HG03139 (cell line): ENCODE measurements around the gene RAD18.

Experiments
- ATAC-seq: cut with Tn5 transposase; IDR thresholded peaks from one replicate; pipeline ENCODE4 v1.9.1; 2021; ENCODE audit not compliant: unreplicated experiment

Gene RAD18, protein sequence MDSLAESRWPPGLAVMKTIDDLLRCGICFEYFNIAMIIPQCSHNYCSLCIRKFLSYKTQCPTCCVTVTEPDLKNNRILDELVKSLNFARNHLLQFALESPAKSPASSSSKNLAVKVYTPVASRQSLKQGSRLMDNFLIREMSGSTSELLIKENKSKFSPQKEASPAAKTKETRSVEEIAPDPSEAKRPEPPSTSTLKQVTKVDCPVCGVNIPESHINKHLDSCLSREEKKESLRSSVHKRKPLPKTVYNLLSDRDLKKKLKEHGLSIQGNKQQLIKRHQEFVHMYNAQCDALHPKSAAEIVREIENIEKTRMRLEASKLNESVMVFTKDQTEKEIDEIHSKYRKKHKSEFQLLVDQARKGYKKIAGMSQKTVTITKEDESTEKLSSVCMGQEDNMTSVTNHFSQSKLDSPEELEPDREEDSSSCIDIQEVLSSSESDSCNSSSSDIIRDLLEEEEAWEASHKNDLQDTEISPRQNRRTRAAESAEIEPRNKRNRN

DNA sequence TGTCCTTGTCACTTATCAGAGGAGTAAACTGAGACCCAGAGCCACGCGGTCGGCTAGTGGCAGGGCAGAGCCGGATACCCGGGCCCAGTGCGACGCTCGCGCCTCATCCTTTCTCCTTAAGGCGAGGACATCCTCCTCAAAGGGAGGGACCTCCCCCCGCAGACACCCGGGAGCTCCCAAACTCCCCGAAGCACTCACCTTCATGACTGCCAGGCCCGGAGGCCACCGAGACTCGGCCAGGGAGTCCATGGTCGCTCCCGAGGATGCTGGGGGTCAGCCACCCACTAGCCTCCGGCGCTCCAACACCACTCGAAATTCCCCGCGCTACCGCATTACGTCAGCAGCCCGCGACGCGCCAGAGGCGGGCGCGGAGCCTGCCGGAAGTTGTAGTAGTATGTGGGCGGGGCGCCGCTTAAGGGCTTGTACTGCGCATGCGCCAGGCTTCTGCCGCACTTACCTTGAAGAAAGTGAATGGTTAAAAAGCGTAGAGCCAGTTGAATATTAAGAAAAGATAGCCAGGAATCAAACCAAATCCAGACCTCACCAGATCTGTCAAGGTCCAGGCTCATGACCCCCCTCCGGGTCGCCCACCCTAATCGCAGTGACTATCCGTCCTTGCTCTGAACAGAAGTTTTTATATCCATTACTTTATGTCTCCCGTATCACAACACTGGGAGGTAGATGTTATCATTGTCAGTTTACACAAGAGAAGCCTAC, at the start of gene RAD18:
Gene RAD18, minus strand, starts transcription at position 336 of the 717 bp plus-strand sequence. Its CDS starts 87 bp downstream, at position 249.
- peak; percentile 86 for ATAC-seq

DNA sequence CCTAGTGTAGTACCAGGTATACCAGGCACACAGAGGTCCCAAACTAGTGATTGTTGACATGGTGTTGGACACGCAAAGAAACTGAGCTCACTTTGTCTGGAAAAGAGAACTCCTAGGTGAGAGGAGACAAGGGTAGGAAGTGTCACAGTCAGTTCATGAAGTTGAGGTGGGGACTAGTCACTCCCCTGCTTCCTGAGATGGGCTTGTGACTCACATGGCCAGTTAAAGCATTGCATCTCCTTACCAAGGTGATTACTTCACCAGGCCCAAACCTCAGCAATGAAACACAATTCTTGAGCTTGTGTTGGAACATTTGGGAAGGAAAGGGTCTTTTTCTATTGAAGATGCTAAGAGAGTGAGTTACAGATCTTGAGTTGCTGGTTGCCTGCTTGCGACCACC, 49.2 kb upstream of the RAD18 start:
- no peak for ATAC-seq

DNA sequence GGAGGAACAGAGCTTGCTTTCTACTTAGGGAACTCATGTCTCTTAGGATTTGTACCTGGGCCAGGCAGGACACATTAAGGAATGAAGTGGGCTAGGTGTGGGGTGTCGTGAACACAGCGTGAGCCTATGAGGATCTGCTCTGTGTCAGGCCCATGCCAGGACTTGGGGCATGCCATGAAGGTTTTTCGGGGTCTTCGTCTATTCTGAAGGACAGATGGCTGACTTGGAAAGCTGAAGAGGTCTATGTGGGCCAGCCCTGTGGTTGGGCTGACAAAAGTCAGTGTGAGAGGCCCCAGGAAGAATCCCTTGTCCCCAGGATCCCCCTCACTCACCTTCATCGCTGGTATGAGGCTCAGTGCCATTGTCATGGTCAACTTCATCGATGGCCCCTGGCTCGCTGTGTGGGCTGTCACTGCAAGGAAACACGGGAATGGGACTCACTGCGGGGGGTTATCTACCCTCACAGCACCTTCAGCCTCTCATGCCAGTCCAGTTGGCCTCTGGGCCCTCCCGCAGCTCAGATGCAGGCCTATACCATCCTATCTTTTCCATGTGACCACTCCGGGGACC, 46.8 kb upstream of the RAD18 start:
- no peak for ATAC-seq

DNA sequence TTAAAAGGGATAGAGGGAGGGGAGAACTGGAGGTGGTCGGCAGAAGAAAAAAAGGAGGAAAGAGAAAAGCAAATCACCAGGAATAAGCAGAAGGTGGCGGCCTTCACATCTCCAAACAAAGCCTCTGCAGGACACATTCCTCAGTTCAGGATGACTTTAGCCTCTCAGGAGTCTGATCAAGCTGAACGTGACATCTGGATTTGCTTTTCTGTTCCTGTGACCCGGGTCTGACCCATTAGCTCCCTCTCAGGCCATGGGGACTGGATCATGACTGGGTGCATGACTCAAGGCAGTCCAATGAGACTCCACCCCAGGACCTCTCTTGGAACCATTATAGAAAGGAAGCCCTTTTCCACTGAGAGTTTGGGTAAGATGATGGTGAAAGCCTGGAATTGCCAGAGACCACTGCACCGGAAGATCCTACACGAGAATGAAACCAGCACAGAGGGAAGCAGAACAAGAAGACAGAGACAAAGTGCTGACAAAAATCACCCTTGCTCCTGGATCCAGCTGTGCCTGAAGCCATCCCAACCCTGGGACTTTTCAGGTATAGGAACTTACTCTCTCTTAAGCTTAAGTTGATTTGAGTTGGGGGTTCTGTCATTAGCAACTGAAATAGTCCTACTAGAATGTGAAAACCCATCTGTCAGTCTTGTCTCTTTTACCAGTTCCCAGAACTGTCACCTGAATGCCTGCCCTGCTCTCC, 45.4 kb upstream of the RAD18 start:
- no peak for ATAC-seq

DNA sequence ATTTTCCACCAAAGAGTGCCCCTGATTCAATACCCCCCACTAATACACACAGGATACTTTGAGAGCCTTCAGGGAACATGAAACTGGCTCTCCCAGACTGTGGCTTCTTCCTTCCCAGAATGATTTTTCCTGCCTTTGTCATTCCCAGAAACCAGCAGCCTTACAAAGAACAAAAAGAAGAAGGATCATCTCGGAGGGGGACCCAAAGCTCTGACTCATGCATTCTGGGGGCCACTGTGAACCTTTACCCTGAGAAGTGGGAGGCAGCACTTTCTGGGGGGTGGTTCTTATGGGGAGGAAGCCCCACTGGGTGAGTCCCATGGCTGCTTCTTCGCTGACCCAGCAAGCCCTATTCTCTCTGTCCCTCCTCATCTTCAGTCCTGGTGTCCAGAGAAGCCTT, 44.7 kb upstream of the RAD18 start:
- ATAC-seq, result no peak

DNA sequence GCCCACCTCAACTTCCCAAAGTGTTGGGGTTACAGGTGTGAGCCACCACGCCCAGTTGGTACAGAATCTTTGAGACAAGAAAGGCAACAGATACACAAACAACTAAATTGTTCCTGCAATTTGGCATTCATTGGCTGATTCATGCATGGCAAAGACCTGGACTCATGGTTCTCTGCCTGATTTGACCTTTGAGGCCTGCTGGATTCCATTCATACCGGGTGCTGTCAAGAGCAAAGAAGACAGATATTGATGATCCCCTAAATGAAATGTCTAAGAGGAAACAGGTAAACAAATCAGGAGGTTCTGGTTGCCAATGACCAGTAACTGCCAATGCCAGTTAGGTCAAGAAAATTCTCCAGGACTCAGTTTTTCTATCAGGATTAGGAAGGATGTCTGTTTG, 43.9 kb upstream of the RAD18 start:
- ATAC-seq, result no peak

DNA sequence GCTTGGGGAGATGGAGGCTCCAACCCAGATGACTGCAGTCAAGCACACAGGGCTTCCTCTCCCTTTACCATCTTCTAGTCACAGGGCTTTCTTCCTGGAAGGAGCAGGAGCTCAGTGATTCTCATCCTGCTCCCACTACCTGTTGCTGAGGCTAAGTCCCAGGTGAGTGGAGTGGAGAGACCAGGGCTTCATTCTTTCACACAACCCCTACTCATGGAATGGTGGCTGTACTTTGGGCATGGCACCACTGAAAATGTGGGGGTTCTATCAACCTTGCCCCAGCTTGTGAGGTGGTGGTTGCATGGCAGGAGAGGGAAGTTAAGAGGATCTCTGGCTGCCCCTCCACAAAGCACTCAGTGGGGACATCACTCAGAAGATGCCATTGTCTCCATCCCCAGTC, 36.8 kb upstream of the RAD18 start:
- no peak for ATAC-seq

DNA sequence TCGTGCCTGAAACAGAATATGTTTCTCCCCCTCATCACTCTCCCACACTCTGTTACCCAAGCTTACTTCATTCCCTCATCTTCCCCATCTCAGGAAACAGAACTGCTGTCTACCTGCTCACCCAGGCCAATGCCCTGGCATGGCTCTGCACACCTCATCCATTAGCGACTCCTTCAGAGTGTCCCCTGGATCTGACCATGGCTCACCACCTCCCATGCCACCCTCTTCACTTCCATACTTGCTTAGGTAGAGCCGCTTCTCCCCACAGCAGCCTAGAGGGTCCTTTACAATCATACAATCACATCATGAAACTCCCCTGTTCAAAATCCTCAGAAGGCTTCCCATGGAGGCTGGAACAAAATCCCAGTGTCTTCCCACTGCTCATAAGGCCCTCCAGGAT, 33.9 kb upstream of the RAD18 start:
- no peak for ATAC-seq

DNA sequence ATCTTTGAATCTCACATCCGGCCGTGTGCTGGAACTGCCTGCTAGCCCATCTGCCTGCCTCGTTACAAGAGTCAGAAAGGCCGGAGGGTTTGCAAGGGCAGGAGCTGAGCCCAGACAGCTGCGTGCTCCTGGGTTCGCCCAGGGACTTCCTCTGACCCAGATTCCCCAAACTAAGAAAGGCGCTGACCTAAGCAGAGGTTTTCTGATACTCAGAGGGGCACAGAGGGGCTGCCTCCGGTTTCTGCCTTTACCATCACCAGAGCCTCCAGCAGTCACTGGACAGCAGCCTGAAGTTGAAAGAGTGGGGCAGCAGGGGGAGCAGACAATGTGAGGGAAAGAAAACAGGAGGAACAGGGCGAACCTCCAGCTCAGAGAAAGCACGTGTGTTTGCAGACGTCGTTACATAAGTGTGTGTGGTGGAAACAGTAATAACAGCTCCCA, 33.4 kb upstream of the RAD18 start:
- ATAC-seq, result no peak

DNA sequence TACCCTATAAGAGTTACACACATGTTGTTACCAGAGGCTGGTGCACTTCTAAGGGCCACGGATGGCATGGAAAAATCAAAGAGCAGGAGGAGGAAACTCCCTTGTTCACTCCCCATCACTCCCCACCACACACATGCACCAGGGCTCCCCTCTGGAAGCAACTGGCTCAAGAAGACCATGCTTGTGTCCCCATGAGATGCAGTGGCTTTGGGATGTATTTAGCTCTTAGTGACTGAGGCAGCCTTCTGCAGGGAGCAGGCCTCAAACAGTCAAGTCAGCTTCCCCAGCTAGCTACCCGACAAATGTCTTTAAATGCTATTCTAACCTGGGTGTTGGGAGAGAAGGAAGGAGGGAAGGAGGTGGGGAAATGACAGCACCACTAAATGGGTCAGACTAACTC, 32.9 kb upstream of the RAD18 start:
- no peak for ATAC-seq

DNA sequence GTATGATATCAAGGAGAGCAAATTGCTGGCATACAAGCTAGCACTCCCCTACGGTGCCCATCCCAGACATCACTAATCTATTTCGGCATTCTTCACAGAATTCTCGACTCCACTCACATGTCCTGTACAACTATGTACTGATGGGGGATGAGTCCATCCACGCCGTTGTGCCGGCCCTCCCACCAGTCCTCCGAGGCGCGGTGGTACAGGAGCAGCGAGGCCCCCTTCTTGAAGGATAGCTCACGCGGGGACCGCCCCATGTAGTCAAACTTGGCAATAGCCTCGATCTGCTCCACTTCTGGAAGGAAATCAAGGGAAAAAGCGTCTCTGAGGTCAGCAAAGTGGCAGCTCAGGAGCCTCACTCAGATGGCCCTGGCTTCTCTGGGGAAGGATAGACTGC, 31.0 kb upstream of the RAD18 start:
- no peak for ATAC-seq

DNA sequence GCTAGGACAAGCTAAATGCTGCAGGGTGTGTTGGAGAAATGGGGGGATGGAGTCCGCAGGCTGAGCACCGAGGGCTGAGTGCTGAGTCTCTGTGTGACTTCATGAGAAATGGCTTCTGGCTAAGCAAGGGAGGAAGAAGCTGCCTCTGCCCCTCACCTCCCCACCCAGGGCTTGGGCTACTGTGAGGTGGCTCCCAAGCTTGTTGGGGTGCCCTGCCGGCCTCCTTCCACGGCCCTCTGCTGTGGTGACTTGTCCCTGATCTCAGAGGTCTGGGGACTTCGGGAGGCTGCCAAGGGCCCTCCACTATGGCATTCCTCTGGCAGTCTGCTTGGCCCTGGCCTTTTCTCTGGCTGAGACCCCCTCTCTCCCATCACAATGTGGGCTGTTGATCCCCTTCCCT, 30.1 kb upstream of the RAD18 start:
- ATAC-seq, result no peak

DNA sequence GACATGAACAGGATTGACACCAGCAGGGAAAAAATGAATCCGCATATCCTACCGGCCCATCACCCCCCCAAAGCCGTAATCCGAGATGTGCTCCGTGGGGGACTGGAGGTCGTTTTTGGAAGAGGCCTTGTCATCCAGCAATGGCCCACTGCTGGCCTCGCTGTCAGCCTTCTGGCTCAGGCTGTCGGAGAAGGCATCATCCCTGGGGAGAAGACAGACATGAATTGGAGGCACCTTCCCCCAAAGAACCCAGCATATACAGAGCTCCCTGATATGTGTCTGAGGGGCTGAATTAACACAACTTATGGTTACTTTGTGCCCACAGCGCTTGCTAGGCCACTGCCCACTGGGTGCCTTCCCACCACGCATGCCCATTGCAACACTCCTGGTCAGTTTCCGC, 29.6 kb upstream of the RAD18 start:
- ATAC-seq, result no peak

DNA sequence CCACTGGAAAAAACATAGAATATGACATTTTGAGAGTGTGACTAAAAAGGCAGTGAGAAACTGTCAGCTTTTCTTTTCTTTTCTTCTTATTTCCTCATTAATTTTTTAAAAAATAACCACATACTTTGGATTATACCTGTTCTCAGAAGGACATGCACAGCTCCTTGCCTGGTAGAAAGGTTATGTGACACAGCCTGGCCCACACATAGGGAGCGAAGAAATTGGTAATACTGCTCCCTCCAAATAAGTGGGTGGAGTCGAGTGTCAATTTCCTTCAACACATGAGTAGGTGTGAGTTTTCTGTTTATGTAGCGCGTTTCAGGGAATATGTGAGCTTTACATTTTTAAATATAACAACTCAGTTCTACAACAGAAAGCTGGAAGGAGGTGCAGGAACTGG, 28.9 kb upstream of the RAD18 start:
- ATAC-seq, result no peak

DNA sequence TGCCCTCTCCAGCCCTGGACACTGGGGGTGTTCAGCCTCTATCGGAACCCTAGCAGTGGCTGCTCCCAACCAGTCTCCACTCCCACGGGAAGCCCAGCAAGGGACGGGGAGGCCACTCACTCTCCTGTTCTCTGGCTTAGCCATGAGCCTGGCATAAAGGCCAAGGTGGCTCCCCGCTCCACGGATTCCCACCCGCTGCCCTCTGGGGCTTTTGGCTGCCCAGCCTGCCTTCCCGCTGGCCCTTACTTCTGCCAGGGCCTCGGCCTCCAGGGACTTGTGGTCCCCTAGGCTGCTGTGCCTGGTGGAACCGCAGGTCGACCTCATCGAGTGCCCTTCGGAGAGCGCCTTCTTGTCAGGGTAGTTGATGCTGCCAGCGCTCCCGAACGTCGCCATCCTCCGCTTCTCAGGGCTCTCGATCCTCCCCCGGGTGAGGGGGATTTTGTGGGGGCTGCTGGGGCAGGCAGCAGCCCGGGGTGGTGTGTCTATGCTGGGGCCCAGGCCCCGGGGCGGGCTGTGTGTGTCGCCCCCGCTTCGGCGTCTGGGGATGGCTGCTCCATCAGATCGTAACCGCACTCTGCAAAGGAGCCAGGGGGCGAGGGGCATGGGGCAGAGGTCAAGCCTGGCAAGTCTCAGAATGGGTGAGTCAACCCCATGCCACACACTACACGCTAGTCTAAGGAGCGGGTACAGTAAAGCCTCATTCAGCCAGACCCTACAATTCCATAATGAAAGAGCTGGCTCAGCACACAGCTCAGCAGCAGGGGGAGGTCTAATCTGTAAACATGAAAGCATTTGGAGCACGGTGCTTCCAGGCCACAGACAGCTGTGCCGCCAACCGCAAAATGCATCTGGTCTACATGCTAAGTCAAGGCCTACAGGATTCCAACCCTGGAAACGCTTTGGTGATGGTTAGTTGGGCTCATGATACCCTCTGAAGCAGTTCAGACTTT, 27.3 kb upstream of the RAD18 start:
- no peak for ATAC-seq

DNA sequence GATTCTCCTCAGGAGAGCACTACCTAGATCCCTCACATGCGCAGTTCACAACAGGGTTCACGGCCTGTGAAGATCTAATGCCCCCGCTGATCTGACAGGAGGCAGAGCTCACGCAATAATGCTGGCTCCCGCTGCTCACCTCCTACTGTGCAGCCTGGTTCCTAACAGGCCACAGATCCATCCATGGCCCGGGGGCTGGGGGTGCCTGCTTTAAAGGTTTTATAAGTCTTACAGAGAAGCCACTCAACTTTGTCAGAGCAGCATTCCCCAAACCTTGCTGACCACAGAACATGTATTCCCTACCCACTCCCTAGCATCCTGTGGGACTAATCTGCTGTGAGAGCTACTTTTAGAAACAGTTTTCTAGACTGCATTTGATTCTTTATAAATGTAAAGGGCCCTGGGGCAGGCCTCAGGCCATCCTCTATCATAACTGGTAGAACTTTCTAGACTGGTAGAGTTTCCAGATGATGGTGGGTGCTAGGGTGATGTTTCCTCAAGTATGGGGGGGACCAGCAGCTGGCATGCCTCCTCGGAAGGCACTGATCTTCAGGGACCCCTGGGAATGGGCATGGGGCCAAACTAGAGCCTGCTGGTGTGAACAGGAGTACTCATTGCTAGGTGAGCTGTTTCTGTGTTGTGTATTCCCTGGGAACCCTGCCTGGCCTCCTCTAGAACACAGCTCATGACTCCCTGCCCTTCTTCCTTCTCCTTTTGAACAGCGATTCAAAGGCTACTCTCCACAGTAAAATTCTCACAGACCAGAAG, 25.7 kb upstream of the RAD18 start:
- no peak for ATAC-seq

DNA sequence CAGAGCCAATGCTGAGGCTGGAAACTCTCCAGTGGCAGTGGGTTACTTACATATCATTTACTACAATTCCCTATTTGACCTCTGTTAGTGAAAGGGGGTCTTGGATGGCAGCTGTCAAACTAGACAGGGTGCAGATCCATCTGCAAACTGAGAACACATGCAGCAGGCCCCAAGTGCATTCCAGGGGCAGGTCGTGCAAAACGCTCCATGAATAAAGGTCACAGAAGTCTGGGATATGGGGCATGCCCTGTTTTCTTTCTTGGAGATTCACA, 25.0 kb upstream of the RAD18 start:
- no peak for ATAC-seq

DNA sequence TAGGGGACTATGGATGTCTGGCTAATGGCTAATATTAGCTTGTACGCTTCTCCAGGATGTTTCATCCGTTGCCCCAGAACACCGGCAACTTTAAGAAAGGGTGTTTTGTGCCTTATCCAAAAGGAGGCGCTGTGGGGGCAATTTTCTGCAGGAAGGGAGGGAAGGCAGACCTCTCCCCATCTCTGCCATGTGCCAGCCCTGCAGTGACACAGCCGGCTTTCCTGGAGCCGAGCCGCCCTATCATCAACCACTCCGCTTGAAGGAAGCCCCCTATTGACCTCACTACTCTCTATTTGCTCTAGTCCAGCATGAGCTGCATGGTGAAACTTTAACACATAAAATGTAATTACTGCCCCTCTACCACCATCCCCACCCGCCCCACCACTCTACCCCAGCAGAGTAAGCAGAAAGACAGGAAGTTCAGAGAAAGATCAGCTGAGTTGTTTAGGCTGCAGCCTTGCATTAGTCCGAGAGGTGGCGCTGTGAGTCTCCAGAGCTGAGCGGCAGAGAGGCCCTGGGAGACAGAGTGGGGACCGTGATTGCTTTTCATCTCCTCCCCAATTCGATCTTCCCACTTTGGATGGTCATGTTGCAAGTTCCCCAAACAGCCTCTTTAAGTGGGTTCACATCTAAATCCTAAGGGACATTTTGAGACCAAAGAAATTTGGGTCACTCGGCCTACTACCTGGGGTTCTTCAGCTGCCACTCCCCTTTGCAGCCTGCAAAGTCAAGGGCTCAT, 24.5 kb upstream of the RAD18 start:
- ATAC-seq, result peak; percentile 77

DNA sequence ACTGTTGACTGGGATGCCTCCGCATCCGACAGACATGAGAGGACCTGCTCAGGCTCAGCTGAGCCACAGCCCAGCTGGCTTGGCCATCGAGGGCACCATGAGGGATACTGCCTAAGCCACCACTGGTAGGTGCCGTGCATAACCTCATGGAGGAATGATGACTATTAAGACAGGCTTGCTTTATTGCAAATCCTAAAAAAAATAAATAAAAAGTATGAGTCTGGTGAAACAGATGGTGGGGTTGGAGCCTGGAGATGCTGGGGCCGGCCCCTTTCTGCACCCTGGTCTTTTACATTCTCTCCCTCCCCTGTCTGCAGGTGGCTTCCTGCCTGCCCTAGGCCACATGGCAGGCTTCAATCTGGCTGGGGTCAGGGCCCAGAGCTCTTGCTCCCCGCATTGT, 24.0 kb upstream of the RAD18 start:
- no peak for ATAC-seq
